IPS DF 19.7 (cell line): ENCODE data around the gene PIK3AP1.
"Not testable (repeated sequence)": the region's sequence is repeated elsewhere in the genome, so short reads cannot be mapped to it uniquely, and the experiment has no call there.

Experiments used
- DNase-seq: peaks from one replicate; pipeline ENCODE4 v3.0.0-alpha.2; 2013; ENCODE audit warnings: low read depth, low spot score

PIK3AP1 gene

GRCh38 chr10:96578022-96578421 lies 142.3 kb downstream of the PIK3AP1 start:
- no peak for DNase-seq

GRCh38 chr10:96577069-96577468 lies 143.2 kb downstream of the PIK3AP1 start:
- no peak for DNase-seq

GRCh38 chr10:96576277-96576980 lies 143.9 kb downstream of the PIK3AP1 start:
- DNase-seq: no peak

- not testable (repeated sequence) for DNase-seq
Observed at GRCh38 chr10:96574564-96574963, 145.8 kb downstream of the PIK3AP1 start.

GRCh38 chr10:96573036-96573435 lies 147.3 kb downstream of the PIK3AP1 start:
- DNase-seq: no peak

GRCh38 chr10:96570983-96571964 lies 149.0 kb downstream of the PIK3AP1 start:
- no peak for DNase-seq

- no peak for DNase-seq
Observed at GRCh38 chr10:96570511-96570910, 149.8 kb downstream of the PIK3AP1 start.

- no peak for DNase-seq
Observed at GRCh38 chr10:96568402-96568801, 151.9 kb downstream of the PIK3AP1 start.

GRCh38 chr10:96565774-96566173 lies 154.5 kb downstream of the PIK3AP1 start:
- no peak for DNase-seq

- no peak for DNase-seq
Observed at GRCh38 chr10:96560966-96561887, 159.1 kb downstream of the PIK3AP1 start.

GRCh38 chr10:96560489-96560888 lies 159.8 kb downstream of the PIK3AP1 start:
- no peak for DNase-seq

- DNase-seq: no peak
Observed at GRCh38 chr10:96556003-96556402, 164.3 kb downstream of the PIK3AP1 start.

- DNase-seq: no peak
Observed at GRCh38 chr10:96555330-96555729, 165.0 kb downstream of the PIK3AP1 start.

- DNase-seq: no peak
Observed at GRCh38 chr10:96548589-96548988, 171.7 kb downstream of the PIK3AP1 start.

- DNase-seq: not testable (repeated sequence)
Observed at GRCh38 chr10:96545558-96545957, 174.8 kb downstream of the PIK3AP1 start.
